ENCODE results near the gene GPR26. TPM values are rescaled to one million over a fixed set of nuclear protein-coding genes. Genes with fewer than 3 reads are reported as not detected.
A peak's percentile ranks its signal among the peaks of the same experiment; 100 is the strongest.
"Not testable (repeated sequence)": the region's sequence is repeated elsewhere in the genome, so short reads cannot be mapped to it uniquely, and the experiment has no call there.

The GPR26 gene
- polyA plus RNA-seq, 1 donor = not detected

DNA sequence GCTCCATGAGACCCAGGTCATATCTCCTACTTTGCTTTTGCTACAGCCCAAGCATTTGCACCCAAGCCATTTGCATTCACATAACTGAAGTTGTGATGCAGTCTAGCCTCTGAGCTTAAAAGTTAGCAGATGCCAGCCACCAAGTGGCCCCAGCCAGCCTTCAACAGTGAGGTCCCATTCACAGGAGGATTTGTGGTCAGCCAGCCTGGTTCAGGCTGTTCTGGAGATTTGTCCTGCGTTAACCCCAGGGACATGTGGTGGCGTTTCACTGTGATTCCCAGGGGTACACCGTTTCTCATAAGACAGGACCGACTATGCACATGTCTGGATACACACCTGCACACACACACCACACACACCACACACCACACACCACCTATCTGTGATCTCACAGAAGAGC is 51.2 kb downstream of the GPR26 start:
- no peak for DNase-seq

DNA sequence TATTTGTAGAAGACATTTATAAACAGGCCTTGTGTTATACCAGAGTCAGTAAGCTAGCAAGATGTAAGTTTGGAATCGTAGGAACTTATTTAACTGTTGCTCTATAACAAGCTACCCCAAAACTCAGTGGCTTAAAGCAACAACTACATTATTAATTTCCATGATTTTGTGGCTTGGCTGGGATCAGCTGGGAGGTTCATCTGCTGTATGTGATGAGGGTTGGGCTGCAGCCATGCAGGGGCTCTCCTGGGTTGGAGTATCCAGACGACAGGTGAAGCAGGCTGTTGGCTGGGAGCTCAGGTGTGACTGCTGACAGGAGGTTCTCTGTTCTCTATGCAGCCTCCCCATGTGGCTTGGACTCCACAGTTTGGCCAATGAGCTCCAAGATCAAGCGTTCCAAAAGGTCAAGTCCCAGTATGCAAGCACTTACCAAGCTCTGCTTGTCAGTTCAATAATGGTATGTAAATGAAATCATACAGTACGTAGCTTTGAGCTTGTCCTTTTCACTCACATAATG is 52.4 kb downstream of the GPR26 start:
- DNase-seq = no peak

DNA sequence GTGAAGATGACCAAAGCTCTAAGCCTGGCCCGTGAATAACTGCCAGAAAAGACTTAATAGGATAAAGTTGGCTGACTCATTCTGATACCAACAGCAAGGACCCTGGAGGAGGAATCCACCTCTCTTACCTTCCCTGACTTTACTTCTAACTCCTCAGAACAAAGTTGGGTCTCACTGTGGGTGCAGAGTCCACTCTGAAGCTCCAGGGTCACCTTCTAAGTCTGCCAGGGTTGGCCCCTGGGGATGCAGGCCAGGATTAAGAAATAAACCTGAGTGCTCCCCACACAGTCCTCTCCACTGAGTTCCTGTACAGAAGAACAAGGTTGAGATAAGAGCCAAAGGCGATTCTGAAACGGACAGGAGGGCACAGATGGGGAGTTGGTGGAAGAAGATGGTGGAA is 54.4 kb downstream of the GPR26 start:
- DNase-seq = no peak

DNA sequence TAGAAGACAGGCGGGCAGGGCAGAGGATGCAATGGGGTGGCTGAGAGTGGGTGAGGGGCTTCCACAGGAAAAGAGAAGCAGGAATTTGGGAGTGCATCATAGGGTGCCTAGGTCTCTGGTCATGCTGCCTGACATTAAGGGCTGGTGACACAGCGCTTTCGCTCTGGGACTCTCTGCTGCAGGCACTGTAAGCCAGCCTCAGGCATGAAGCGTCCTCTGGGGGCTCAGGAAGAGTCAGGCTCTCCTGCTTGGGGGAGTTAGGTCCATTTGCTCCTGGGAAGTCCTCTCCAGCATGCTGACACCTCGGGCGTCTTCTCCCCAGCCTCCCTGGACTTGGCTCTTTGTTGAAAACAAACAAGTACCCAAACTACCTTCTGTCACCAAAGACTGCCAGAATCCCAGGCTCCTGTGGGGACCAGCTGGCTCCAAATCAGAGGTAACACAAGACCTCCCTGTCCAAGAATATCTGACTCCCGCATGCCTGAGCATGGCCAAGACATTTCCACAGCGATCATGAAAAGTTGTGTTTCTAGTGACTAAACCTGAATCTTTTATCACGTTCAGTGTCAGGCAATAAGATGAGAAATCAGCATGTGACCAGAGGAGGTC is 55.4 kb downstream of the GPR26 start:
- no peak for DNase-seq

DNA sequence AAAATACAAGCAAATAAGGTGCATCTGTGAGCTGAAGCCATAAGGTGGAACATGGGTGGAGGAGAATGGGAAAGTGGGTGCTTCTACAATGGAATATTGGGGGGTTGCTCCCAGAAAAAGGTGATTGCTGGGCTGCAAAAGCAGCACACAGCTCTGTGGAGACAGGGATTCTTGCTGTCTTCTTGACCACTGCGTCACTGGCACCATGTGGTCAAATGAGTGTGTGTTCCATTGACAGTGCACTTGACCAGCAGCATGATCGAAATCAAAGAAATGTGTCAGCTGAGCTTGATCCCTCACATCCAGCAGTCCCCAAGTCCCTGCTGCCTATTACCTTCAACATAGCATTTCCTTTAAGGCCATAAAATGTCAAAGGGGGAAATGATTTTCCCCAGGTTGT is 56.2 kb downstream of the GPR26 start:
- DNase-seq = no peak

DNA sequence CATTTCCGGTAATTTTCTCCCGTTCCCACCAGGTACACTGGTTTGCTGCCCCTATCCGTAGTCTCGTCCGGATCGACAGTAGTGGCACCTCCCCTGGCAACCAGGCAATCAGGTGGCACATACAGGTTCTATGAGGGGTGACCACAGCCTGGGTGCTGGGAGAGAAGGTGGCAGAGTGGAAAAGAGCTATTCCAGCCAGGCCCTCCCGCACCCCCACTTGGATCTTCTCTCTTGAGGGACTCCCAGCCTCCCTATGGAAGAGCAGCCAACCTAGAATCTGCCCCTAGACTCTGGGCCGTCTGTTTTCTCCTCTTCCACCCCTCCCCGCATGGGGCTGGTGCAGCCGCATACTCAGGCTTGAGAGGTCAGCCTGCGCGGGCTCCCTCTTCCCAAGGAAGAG is 58.6 kb downstream of the GPR26 start:
- no peak for DNase-seq

DNA sequence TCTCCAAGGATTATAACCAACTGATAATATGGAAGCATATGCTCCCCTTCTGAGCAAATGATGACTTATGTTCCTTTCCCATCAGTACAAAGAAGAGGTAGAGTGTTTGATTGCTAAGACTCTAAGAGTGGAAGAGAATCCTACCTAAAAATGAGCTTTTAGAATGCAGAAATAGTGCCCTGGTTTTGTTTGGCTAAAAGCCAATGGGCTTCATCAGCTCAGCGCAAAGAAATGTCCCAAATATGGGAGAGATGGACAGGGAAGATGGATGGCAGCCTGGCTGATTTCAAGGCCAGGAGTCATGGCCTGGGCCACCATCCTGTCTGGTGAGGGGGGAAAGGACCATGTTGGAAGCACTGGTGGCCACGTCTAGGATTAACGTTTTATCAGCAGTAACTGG is 60.2 kb downstream of the GPR26 start:
- DNase-seq = no peak

DNA sequence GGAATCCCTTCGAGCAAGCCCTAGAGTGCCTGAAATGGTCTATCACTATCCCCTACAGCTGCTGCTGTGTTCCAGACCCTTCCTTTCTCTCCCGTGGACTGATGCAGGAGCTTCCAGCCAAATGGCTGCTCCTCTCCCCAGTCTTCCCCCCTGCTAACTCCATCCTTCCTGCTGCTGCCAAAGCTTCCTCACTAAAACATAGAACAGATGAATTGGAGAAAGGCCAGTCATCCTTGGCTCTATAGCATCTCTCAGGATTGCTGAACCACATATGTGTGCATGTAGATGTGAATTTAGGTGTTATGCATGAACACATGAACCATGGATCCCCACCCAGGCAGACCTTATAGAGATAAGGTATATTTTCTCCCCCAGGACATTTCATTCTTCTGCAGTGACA is 60.7 kb downstream of the GPR26 start:
- DNase-seq = peak; percentile 28

DNA sequence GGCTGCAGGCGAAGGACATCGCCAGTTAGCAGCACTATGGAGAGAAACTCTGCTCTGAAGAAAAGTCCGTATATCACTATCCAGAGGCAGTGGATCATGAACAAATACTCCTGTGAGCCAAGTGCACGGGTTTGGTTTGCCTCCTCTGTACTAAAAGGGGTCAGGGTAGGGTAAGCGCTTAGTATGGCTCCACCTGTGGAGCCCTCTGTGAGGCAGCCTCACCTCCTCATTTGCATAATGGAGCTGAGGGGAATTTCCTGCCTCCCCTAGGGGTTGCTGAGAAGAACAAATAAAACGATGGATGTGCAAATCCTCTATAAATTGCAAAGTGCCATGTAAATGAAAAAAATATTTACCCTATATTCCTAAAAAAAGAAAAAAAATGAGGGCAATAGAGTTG is 63.4 kb downstream of the GPR26 start:
- DNase-seq = no peak

DNA sequence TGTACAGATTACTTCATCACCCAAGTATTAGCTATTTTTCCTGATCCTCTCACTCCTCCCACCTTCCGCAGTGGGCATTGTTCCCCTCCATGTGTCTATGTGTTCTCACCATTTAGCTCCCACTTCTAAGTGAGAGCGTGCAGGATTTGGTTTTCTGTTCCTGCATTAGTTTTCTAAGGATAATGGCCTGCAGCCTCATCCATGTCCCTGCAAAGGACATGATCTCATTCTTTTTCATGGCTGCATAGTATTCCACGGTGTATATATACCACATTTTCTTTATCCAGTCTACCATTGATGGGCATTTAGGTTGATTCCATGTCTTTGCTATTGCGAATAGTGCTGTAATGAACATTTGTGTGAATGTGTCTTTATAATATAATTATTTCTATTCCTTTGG is 70.8 kb downstream of the GPR26 start:
- not testable (repeated sequence) for DNase-seq

DNA sequence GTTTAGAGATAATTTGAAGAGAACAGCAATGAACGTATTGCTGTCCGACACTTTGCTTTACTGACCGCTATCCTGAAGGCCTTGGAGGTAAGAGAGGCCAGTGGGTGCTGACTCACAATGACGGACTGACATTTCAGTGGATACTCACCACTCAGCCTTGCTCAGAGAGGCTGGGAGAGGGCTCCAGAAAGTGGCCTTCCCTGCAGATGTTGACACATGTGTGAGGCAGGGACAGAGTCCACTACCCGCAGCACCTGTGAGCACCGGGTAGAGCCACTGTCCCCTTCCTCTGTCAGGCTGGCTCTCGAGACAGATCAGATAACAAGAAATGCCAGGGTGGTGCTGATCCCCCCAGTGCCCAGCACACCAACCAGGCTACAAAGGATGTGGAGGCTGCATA is 75.0 kb downstream of the GPR26 start:
- no peak for DNase-seq

DNA sequence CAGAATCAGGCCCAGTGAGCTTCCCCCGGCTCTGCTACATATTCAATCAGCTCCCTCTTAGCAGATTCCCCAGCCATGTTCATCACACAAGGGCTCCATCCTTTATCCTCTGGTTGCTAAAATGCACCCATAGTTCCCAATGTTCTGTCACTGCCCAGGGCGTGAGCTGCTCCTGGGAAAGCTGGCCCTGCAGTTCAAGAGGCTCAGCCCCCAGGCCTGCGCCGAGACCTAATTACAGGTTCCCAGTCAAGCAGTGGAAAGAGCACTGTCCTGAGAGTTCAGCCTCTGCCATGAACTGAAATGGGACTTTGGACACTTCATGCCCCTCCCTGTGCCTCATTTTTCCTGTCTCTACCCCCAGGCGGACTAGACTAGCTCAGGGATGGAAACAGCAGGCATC is 75.6 kb downstream of the GPR26 start:
- no peak for DNase-seq

DNA sequence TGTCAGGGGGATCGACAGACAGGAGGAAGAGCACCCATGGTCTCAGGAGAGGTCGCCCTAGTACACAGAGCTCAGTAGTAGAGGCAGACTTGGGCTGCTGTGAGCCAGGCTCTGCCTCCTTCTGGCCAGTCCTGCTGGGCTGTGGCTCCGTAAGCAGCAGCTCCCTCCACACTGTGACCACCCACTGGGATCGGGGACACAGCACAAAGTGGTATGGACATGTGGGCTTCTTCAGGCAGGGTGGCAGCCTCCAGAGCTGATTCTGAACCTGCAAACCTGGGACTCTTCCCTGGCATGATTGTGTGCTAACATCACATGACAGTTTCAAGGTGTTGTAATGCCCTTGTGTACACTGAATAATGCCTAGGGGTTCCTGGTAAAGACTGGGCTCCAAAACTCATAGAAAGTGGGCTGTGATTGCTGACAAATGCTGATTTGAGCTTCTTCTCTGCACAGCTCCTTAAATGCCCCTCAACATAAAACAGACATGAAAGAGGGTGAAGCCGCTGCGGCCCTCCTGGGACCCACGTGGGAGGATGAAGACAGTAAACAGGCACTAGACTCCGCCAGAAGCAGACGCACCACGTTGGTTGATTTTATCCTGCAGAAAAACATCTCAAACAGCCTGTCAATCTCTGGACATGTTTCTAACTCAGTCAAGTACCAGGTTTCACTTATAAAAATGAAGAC is 76.7 kb downstream of the GPR26 start:
- DNase-seq = no peak

DNA sequence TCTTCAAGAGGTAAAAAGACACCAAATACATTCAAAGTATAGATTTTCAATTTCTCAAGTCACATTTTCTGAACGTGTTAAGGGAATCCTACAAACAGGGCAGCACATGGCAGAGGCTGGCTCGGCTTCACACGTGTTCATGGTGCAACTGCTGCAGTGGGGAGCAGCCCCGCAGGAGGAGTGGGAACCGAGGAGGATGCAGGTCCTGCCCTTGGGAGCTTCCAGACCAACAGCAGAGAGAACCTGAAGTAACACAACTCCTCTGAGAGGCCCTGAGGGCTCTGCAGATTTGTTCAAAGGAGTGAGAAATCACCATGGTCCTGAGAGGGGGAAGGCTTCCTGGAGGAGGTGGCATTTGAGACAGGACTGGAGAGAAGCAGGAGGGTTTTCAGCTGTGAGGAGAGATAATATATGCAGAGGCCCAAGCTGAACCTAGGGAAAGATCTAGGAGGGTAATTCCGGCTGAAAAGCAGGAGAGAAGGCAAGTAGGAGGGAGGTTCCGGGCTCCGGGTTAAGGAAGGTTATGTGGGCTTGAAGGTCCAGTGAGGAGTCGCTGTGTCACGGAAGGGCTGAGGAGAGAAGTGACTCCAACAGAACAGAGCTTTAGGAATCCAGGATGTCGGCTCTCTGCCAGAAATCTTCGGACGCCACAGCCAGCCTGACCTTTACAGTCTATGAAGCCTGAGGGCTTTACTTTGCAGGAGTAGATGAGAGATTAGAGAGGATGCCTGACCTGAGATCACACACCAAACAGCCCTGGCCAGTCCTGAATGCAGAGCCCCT is 77.5 kb downstream of the GPR26 start:
- DNase-seq = no peak

DNA sequence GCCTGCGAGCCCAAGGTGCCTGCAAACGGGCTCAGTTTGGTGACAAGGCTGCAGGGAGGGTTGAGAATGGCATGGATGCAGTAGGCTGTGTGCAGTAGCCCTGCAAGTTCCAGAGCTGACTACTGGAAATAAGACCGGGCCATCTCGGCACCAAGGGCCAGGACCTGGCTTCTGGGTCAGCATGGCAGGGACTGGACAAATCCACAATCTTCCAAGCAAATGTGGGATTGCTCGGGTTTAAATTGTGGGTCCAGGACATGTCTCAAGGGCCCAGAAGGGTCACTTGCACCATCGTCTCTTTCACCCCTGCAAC is 78.0 kb downstream of the GPR26 start:
- DNase-seq = no peak

Other genes with a start within 250 kb of the GPR26 start
- 0.97 TPM for gene CPXM2, start 225.5 kb downstream of the GPR26 start, polyA plus RNA-seq (ENCODE audit: insufficient read length)